Stomach (tissue), 4 donors: Measurements from ENCODE around the gene AGAP1.

ENCODE experiments used
- CTCF ChIP-seq, 7 experiments: fragments of 450-650 bp in 4 of 7; fragments of 200-600 bp in 3 of 7; sonication (generic) in 3 of 7; IDR thresholded peaks; one replicate each; pipeline ENCODE4 v1.5.1; 2016 to 2019; ENCODE audit warnings: antibody characterized with exemption in 7 of 7, control low read depth in 2 of 7, mild to moderate bottlenecking in 1 of 7
- POLR2A ChIP-seq, 4 donors: fragments of 450-650 bp; IDR thresholded peaks; one replicate each; pipeline ENCODE4 v1.6.1; 2016; ENCODE audit warnings: antibody characterized with exemption in 4 of 4, control low read depth in 2 of 4, mild to moderate bottlenecking in 1 of 4, moderate library complexity in 1 of 4

GRCh38 chr2:235954281-235954680, 460.4 kb downstream of the AGAP1 start:
- TF ChIP-seq CTCF (IDR thresholded peaks at IDR 0.05) (no peak), POLR2A (IDR thresholded peaks at IDR 0.05) (no peak)
